Measurements from ENCODE around the gene SLC4A5.
A peak's percentile ranks its signal among the peaks of the same experiment; 100 is the strongest.

The SLC4A5 gene

DNA sequence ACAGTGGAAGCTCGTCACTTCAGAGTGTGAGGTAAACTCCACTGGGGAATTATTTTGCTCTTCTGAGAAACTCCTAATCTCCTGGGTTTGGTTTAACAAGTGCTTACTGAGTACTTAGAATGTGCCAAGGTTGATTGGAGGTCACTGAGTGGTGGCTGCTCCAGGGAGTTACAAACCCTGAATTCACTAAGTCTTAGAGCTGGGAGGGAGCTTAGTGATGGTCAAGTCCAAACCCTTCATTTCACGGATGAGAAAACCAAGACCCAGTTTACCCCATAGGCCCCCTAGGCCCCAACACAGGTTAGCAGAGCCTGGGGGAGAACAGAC is 52.0 kb downstream of the SLC4A5 start:
- no peak overlapping the region for H3K9ac ChIP-seq (ENCODE audit: insufficient read length, low read depth)
- no peaks in the 10 kb centered on the region for H3K9me3 ChIP-seq (ENCODE audit: insufficient read depth, low read length)
- no peak for DNase-seq (ENCODE audit: low read depth, low spot score)
- no peak overlapping the region for H3K4me3 ChIP-seq (ENCODE audit: insufficient read length, low read depth)
- peaks cover 3% of the 10 kb centered on the region for H3K4me1 ChIP-seq (ENCODE audit: insufficient read depth, insufficient read length)
- no peak for TF ChIP-seq SUZ12 (IDR thresholded peaks at IDR 0.05; ENCODE audit: extremely low read depth, insufficient read depth, insufficient read length)
- TF ChIP-seq ZNF274 (IDR thresholded peaks at IDR 0.05; ENCODE audit: low read depth, low read length) = no peak
- no peak for TF ChIP-seq YY1 (IDR thresholded peaks at IDR 0.05; ENCODE audit: insufficient read depth, insufficient read length)
- H3K27me3 ChIP-seq (ENCODE audit: insufficient read depth, insufficient read length) = no peaks in the 10 kb centered on the region
- H3K36me3 ChIP-seq (ENCODE audit: insufficient read depth, insufficient read length, low read length) = no peaks in the 10 kb centered on the region

DNA sequence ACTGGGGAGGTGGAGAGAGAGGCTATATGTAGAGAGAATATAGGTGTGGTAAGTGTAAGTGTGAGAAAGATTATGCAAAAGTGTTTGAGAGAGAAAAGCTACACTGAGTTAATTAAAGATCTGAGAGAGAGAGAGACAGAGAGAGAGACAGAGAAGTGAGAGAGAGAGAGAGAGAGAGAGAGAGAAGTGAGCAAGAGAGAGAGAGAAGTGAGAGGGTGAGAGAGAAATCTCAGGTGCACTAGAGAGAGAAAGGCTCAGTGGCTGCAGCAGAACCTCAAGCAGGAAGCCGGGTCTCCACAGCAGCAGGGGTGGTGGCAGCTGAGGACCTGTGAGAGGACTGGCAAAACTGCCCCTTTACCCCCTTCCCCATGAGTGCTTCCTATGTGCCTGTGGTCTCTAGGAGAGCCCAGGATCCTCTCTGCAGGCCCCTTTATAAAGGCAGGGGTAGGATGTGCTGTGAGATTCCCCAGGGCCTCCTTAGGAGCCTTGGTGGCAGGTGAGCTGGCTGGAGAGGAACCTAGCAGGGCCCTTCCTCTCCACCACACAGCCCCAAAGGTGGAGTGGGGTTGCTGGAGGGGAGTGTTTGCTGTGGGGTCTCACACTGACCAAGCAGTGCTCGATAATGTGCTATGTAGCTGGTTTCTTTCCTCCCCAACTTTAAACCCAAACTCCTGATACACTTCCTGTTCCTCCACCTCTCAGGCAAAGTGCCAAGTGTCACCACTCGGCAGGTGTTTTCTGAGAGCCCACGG is 52.6 kb downstream of the SLC4A5 start:
- Histone ChIP-seq H3K36me3 (ENCODE audit: insufficient read depth, insufficient read length, low read length) (no peaks in the 10 kb centered on the region), H3K9me3 (ENCODE audit: insufficient read depth, low read length) (no peaks in the 10 kb centered on the region), H3K27me3 (ENCODE audit: insufficient read depth, insufficient read length) (no peaks in the 10 kb centered on the region), H3K9ac (ENCODE audit: insufficient read length, low read depth) (no peak overlapping the region), H3K4me3 (ENCODE audit: insufficient read length, low read depth) (no peak overlapping the region), H3K4me1 (ENCODE audit: insufficient read depth, insufficient read length) (peaks cover 3% of the 10 kb centered on the region)
- no peak for DNase-seq (ENCODE audit: low read depth, low spot score)
- TF ChIP-seq ZNF274 (IDR thresholded peaks at IDR 0.05; ENCODE audit: low read depth, low read length) = no peak
- no peak for TF ChIP-seq YY1 (IDR thresholded peaks at IDR 0.05; ENCODE audit: insufficient read depth, insufficient read length)
- TF ChIP-seq SUZ12 (IDR thresholded peaks at IDR 0.05; ENCODE audit: extremely low read depth, insufficient read depth, insufficient read length) = no peak

DNA sequence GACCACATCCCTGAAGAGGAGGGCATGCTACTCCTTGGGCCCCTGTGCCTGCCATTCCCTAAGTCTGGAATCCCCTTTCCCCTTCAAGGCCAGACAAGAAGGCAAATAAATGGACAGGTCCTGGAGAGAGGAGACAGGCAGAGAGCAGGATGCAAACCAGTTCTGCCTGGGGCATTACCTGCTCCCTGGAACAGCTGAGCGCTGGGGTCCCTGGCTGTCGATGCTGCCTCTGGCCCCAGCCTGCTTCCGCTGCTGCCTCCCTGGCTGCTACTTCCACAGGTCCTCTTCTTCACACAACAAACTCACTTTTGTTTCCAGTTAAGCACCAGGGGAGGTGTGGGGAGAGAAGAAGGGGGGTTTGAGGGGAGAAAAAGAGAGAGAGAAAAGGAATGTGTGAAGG is 53.1 kb downstream of the SLC4A5 start:
- Histone ChIP-seq H3K4me1 (ENCODE audit: insufficient read depth, insufficient read length) (peaks cover 3% of the 10 kb centered on the region), H3K4me3 (ENCODE audit: insufficient read length, low read depth) (no peak overlapping the region), H3K36me3 (ENCODE audit: insufficient read depth, insufficient read length, low read length) (no peaks in the 10 kb centered on the region), H3K27me3 (ENCODE audit: insufficient read depth, insufficient read length) (no peaks in the 10 kb centered on the region), H3K9ac (ENCODE audit: insufficient read length, low read depth) (peak overlapping the region; percentile 38), H3K9me3 (ENCODE audit: insufficient read depth, low read length) (no peaks in the 10 kb centered on the region)
- no peak for DNase-seq (ENCODE audit: low read depth, low spot score)
- no peak for TF ChIP-seq YY1 (IDR thresholded peaks at IDR 0.05; ENCODE audit: insufficient read depth, insufficient read length)
- TF ChIP-seq ZNF274 (IDR thresholded peaks at IDR 0.05; ENCODE audit: low read depth, low read length) = no peak
- no peak for TF ChIP-seq SUZ12 (IDR thresholded peaks at IDR 0.05; ENCODE audit: extremely low read depth, insufficient read depth, insufficient read length)

DNA sequence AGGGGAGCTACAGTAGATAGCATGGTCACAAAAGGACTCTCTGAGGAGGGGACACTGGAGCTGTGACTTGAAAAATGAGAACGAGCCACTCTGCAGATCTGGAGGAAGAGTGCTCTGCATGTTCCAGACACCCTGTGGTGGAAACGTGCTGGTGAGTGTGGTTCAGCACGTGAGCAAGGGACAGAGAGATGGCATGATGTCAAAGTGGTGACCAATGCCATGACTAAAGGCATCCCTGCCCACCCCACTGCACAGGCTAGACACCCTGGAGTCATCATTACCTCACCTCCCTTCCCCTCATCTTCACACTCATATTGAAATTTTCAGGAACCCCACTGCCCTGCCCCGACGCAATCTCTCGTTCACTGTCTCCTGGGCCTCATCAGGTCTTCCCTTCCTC is 56.5 kb downstream of the SLC4A5 start:
- H3K9ac ChIP-seq (ENCODE audit: insufficient read length, low read depth) = no peak overlapping the region
- no peaks in the 10 kb centered on the region for H3K9me3 ChIP-seq (ENCODE audit: insufficient read depth, low read length)
- H3K4me1 ChIP-seq (ENCODE audit: insufficient read depth, insufficient read length) = peaks cover 3% of the 10 kb centered on the region
- DNase-seq (ENCODE audit: low read depth, low spot score) = no peak
- no peak for TF ChIP-seq ZNF274 (IDR thresholded peaks at IDR 0.05; ENCODE audit: low read depth, low read length)
- TF ChIP-seq SUZ12 (IDR thresholded peaks at IDR 0.05; ENCODE audit: extremely low read depth, insufficient read depth, insufficient read length) = no peak
- no peak for TF ChIP-seq YY1 (IDR thresholded peaks at IDR 0.05; ENCODE audit: insufficient read depth, insufficient read length)
- no peak overlapping the region for H3K4me3 ChIP-seq (ENCODE audit: insufficient read length, low read depth)
- H3K27me3 ChIP-seq (ENCODE audit: insufficient read depth, insufficient read length) = no peaks in the 10 kb centered on the region
- H3K36me3 ChIP-seq (ENCODE audit: insufficient read depth, insufficient read length, low read length) = no peaks in the 10 kb centered on the region

DNA sequence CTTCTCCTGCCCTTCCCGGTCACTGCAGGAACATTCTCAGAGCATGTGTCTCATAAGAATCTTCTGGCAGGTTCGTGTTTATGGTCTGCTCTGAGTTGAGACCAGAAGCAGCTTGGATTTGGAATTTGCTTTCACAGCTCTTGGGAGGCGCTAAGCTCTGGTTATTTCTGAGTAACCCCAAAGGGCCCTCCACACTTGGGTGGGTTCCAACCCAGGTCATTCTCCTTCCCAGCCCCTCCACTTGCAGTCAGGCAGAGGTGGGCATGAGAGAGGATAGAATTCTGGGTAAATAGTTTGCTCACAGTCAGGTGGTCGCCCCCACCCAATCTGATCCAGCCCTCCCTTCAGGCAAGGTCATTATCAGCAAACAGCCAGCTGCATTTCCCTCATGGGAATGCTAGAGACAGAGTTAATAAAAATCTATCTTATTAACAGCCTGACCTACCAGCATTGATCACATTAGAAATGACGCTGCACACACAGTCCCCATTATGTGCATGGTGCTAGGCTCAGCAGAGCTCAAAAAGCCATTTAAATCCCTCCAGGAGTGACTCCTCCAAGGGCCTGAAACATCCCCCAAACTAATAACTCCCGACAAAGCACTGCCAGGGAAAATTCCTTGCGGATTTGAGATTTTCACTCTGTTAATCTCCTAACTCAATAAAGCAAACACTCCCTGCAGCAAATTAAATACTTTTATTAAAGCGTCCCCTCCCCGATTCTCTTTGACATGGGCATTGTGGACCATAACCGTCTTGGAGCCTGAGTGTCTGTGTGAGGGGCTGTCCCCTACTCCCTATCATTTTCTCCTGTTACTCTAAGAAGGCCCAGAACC is 61.9 kb downstream of the SLC4A5 start:
- Histone ChIP-seq H3K27me3 (ENCODE audit: insufficient read depth, insufficient read length) (no peaks in the 10 kb centered on the region), H3K36me3 (ENCODE audit: insufficient read depth, insufficient read length, low read length) (no peaks in the 10 kb centered on the region)

DNA sequence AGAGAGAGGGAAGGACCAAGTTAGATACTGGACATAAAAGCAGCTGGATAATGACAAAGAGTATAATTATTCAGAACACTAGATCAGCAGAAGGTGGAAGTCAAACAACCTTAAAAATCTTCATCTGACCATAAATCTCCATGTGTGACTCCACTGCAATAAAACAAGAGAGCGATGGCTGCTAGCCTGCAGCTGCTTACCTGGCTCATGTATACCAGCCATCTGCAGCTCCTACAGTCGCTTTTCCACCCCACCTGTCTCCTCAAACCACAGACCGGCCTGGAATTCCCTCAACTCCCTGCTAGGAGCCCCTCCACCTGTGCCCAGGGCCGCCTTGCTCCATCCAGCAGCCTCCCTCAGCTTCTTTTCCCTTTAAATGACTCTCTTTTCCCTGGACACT is 64.5 kb downstream of the SLC4A5 start:
- no peaks in the 10 kb centered on the region for H3K36me3 ChIP-seq (ENCODE audit: insufficient read depth, insufficient read length, low read length)
- no peaks in the 10 kb centered on the region for H3K27me3 ChIP-seq (ENCODE audit: insufficient read depth, insufficient read length)
- no peak for TF ChIP-seq YY1 (IDR thresholded peaks at IDR 0.05; ENCODE audit: insufficient read depth, insufficient read length)
- no peak for TF ChIP-seq SUZ12 (IDR thresholded peaks at IDR 0.05; ENCODE audit: extremely low read depth, insufficient read depth, insufficient read length)
- TF ChIP-seq ZNF274 (IDR thresholded peaks at IDR 0.05; ENCODE audit: low read depth, low read length) = no peak
- no peaks in the 10 kb centered on the region for H3K4me1 ChIP-seq (ENCODE audit: insufficient read depth, insufficient read length)
- no peak overlapping the region for H3K9ac ChIP-seq (ENCODE audit: insufficient read length, low read depth)
- DNase-seq (ENCODE audit: low read depth, low spot score) = no peak
- H3K9me3 ChIP-seq (ENCODE audit: insufficient read depth, low read length) = no peaks in the 10 kb centered on the region
- no peak overlapping the region for H3K4me3 ChIP-seq (ENCODE audit: insufficient read length, low read depth)

More for the DNA sequence above, 61.9 kb downstream of the SLC4A5 start:
- Histone ChIP-seq H3K4me3 (ENCODE audit: insufficient read length, low read depth) (no peak overlapping the region), H3K4me1 (ENCODE audit: insufficient read depth, insufficient read length) (no peaks in the 10 kb centered on the region), H3K9ac (ENCODE audit: insufficient read length, low read depth) (no peak overlapping the region), H3K9me3 (ENCODE audit: insufficient read depth, low read length) (no peaks in the 10 kb centered on the region)
- DNase-seq (ENCODE audit: low read depth, low spot score) = no peak
- TF ChIP-seq ZNF274 (IDR thresholded peaks at IDR 0.05; ENCODE audit: low read depth, low read length) (no peak), YY1 (IDR thresholded peaks at IDR 0.05; ENCODE audit: insufficient read depth, insufficient read length) (no peak), SUZ12 (IDR thresholded peaks at IDR 0.05; ENCODE audit: extremely low read depth, insufficient read depth, insufficient read length) (no peak)

DNA sequence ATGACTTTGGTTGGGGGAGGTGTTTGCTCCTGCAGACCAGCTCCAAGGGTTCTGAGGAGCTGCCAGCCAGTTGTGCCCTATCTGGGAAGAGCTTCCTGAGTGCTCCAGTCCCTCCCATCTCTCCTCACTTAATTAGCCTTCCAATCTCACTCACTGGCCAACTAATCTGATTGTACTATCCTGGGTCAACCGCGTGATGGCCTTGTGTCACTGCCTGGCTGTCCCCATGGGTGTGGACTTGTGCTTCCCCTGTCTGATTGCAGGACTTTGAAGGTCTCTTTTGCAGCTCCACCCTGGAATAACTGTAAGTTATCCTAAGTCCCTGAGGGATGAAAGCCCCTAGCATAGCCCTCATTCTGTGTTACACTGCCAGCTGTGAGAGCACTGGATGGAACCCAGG is 65.0 kb downstream of the SLC4A5 start:
- Histone ChIP-seq H3K27me3 (ENCODE audit: insufficient read depth, insufficient read length) (no peaks in the 10 kb centered on the region), H3K4me1 (ENCODE audit: insufficient read depth, insufficient read length) (no peaks in the 10 kb centered on the region), H3K36me3 (ENCODE audit: insufficient read depth, insufficient read length, low read length) (no peaks in the 10 kb centered on the region), H3K9me3 (ENCODE audit: insufficient read depth, low read length) (no peaks in the 10 kb centered on the region), H3K4me3 (ENCODE audit: insufficient read length, low read depth) (no peak overlapping the region), H3K9ac (ENCODE audit: insufficient read length, low read depth) (no peak overlapping the region)
- TF ChIP-seq SUZ12 (IDR thresholded peaks at IDR 0.05; ENCODE audit: extremely low read depth, insufficient read depth, insufficient read length) = no peak
- TF ChIP-seq YY1 (IDR thresholded peaks at IDR 0.05; ENCODE audit: insufficient read depth, insufficient read length) = no peak
- no peak for TF ChIP-seq ZNF274 (IDR thresholded peaks at IDR 0.05; ENCODE audit: low read depth, low read length)
- no peak for DNase-seq (ENCODE audit: low read depth, low spot score)

All from NT2/D1 (cell line).